Activated CD4-positive, alpha-beta T cell treated with anti-CD3 and anti-CD28 coated beads for 48 hours (primary cell): ENCODE measurements around the gene CERK.
"Not testable (repeated sequence)": the region's sequence is repeated elsewhere in the genome, so short reads cannot be mapped to it uniquely, and the experiment has no call there.

Experiments used
- DNase-seq: peaks from one replicate; pipeline ENCODE4 v3.0.0-alpha.2; 2020

Gene CERK, protein sequence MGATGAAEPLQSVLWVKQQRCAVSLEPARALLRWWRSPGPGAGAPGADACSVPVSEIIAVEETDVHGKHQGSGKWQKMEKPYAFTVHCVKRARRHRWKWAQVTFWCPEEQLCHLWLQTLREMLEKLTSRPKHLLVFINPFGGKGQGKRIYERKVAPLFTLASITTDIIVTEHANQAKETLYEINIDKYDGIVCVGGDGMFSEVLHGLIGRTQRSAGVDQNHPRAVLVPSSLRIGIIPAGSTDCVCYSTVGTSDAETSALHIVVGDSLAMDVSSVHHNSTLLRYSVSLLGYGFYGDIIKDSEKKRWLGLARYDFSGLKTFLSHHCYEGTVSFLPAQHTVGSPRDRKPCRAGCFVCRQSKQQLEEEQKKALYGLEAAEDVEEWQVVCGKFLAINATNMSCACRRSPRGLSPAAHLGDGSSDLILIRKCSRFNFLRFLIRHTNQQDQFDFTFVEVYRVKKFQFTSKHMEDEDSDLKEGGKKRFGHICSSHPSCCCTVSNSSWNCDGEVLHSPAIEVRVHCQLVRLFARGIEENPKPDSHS

DNA sequence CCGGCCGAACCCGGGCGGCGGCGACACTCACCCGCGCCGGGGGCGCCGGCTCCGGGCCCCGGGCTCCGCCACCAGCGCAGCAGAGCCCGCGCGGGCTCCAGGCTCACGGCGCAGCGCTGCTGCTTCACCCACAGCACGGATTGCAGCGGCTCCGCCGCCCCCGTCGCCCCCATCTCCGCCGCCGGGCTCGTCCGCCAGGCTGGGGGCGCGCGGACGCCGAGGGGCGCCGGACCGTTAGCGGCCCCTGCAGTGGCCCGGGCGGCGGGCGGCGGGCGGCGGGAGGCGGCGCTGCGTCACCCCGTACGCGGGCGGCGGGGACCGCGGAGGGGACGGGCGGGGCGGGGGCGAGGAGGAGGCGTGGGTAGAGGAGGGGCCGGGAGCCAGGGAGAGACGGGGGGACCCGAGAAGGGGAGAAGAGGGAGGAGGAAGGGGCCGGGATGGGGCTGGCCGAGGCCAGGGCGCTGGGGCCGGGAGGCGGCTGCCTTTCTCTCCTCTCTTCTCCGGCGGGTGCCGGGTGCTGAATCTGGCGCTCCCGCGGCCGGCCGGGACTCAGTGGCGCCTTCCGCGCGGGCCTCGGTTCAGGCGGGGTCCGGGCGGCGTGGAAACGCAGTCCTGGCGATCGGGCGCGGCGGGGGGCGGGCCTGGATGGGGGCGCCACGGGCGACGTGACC, at the start of gene CERK:
Gene CERK (minus strand): TSS at position 277 of the 671 bp plus-strand sequence. CDS start 104 bp downstream, at position 173.
- DNase-seq: peak; percentile 49

DNA sequence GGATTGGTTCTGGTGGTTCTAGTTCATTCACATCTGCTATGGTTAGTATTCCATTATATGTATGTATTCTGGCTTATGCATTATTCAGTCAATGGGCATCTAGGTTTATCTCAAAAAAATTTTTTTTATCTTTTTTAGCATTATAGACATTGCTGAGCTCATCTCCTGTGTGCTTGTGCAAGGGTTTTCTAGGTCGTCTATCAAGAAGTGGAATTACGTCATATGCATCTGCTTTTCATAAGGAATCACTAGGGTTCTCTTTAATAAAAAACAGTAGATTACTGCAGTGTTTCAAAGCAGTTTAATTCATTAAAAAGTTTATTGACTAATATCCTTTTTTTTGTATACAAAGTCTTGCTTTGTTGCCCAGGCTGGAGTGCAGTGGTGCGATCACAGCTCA, 45.7 kb upstream of the CERK start:
- DNase-seq: no peak

DNA sequence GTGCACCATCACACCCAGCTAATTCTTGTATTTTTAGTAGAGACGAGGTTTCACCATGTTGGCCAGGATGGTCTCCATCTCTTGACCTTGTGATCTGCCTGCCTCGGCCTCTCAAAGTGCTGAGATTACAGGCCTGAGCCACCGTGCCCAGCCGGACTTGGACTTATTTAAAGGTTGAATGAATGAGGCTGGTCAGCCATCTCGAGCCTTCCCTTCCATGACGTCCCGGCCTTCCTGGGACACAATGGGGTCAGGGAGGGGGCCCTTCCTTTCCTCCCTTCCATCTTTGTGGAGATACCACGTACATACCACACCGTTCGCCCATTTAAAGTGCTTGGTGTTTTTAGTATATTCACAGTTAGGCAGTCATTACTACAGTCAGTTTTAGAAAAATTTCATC, 44.1 kb upstream of the CERK start:
- not testable (repeated sequence) for DNase-seq

DNA sequence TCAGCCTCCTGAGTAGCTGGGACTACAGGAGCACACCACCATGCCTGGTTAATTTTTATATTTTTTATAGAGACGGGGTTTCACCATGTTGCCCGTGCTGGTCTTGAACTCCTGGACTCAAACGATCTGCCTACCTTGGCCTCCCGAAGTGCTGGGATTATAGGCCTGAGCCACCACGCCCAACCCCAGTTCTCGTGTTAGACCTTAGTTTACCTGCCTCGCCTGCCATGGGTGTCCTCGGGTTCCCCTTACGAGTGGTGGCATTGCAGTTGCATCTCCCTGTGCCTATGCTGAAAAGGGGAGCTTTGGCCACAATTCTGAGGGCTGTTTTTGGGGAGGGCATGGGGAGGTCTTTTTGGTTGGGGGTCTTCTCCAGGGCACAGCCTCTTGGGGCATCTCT, 43.2 kb upstream of the CERK start:
- no peak for DNase-seq

DNA sequence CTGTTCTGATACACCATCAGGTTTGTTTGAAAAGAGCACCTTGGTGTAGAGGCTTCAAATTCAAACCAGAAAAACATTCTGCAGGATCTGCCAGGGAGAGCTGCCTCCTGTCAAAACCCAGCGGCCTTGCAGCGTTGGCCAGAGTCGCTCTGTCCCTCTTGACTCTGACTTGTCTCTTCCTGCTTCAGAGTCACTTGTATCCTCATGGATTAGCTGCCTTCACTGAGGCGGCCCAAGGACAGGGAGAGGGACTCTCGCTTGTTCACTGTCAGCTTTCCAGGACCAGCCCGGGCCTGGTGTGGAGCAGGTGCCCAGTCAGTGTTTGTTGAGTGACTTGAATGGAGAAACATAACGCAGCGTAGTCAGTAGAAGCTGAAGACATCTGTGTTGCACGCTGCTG, 42.4 kb upstream of the CERK start:
- DNase-seq: no peak

DNA sequence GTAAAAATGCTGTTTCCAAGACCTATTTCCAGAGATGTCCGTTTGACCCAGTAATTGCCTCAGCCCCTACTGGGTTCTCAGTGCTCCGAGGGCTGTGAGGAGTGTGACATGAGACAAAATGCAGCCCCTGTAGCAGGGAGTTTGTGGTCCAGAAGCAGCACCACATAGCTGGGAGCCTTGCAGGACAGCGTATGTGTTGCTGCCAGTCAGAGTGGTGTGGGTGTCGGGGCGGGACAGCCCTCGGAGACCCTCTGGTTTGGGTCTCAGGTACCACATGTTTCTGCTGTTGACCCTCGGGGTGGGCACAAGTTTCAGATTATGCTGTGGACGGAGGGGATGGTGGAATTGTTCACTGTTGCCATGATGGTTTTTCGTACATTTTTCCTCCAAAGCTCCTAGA, 41.6 kb upstream of the CERK start:
- DNase-seq: no peak

DNA sequence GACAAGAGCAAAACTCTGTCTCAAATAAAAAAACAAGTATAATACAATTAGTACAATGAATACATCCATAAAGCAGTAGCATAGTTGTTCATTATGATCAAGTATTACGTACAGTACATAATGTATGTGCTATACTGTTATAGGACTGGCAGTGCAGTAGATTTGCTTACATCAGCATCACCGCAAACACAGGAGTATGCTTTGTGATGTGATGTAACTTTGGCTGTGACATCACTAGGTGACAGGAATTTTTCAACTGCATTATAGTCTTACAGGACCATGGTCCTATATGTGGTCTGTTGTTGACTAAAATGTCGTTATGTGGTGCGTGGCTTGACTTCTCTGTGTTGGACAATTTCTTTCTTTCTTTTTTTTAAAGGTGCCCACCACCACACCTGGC, 41.0 kb upstream of the CERK start:
- DNase-seq: no peak

DNA sequence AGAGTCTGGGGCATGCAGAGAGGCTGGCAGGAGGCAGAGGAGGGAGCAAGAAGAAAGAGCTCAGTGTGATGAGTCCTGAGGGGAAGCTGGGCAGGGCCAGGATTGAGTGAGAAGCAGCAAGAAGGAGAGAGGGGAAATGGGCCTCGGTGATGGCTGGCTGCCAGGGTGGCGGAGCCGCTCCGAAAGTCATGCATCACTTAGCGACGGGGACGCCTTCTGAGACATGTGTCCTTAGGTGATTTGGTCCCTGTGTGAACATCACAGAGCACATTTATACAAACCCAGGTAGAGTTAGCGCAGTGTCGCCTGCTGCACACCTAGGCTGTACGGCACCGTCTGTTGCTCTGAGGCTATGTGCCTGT, 39.5 kb upstream of the CERK start:
- peak; percentile 65 for DNase-seq

DNA sequence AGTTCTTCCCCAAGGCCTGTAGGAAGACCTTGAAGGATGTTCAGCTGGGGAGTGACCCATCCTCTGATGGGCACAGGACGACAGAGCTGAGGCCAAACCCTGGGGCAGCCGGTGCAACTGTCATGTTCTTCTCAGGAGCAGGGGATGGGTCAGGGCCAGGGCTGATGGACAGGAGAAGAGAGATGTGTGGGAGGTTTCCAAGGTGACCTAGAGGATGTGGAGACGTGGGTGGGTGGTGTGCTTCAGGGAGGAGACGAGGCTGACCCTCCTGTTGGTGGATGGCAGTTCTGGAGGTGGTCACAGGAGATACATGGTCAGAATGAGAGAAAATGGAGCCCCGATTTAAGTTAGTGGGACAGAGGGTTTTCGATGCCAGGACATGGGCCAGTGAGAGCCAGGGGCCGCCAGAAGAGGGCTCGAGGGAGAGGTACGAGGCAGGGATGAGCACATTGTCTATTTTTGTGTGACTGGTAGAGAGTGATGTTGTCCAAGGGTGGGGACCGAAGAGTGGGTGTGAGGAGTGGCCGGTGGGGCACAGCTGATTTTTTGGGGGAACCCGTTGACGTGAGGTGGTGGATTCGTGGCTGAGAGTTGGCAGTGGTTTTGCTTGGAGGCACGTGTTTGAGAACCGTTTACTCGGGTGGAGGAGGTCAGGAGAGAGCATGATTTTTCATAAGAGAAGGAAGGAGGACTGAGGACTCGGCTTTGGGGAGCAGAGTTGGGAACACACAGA, 39.0 kb upstream of the CERK start:
- no peak for DNase-seq

DNA sequence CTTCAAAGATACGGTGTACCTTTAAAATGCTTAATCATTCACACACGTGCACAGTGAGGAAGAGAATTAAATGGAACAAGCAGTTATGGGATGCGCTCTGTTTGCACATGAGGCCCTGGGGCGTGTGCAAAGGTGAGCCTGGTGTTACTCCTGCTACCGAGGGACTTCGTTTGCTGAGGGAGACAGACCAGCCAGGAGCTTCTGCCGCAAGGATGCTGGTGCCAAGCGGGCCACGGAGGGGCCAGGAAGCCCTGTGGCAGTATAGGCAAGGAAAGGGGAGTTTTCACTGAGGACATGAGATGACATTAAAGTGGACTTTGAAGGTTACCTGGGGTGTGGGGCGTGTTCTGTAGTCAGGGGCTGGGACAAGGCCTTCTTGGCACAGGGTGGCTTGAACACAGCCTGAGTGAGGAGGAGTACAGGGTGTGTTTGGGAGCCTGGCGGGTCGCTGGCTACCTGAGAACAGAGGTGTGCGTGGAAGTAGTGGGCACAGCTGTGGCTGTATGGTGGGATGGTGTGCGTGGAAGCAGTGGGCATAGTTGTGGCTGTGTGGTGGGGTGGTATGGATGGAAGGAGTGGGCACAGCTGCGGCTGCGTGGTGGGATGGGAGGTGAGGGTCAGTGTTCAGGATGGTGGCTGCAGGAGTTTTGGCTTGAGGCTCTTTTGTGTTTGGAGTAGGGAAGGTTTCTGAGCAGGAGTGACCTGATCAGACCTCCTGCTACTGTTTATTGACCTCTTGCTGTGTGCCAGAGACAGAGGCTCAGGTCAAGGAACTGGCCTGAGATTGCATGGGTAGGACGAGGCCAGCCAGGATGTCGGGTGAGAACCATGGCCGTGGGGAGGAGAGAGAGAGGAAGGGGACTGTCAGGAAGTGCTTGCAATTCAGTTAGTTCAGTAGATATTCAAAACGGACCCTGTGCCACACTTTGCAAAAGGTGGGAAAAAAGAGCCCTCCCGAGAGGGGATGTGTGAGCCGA, 38.1 kb upstream of the CERK start:
- DNase-seq: no peak

DNA sequence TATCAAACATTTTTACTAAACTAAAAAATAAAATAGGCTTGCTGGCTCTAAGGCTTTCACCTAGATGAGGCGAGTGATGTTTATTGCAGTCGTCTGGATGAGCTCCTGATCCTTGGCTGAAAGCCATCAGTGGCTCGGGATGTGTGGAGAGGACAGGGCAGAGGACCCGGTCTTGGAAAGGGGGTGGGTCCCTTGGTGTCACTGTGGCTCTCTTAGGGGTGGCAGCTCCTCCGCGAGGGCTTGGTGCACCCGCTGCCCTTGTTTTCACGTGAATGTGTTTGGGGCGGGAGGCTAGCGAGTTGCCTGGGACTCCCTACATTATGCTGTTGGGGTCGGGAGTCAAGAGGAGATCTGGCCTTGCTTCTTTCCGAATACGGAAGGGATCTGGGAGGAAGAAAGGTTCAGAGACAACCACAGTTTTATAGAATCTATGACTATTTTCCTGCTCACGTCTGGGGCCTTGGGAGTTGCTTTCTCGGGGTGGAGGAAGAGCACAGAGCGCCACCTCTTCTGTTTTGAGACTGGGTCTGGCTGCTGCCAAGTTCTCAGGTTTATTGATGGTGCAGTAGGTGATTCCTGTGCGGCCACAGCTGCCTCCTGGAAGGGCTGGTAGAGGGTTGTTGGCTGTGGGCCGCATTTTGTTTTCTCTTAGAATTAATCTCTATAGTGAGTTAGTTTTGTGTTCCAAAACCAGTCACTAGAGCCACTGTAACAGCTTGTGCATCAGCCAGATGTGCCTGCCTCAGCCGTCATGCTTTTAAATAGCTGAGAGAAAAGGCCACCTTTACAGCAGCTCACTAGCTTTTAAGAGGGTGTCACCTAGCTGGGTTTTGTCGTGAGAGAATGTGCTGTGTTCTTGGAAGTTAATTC, 37.2 kb upstream of the CERK start:
- no peak for DNase-seq

DNA sequence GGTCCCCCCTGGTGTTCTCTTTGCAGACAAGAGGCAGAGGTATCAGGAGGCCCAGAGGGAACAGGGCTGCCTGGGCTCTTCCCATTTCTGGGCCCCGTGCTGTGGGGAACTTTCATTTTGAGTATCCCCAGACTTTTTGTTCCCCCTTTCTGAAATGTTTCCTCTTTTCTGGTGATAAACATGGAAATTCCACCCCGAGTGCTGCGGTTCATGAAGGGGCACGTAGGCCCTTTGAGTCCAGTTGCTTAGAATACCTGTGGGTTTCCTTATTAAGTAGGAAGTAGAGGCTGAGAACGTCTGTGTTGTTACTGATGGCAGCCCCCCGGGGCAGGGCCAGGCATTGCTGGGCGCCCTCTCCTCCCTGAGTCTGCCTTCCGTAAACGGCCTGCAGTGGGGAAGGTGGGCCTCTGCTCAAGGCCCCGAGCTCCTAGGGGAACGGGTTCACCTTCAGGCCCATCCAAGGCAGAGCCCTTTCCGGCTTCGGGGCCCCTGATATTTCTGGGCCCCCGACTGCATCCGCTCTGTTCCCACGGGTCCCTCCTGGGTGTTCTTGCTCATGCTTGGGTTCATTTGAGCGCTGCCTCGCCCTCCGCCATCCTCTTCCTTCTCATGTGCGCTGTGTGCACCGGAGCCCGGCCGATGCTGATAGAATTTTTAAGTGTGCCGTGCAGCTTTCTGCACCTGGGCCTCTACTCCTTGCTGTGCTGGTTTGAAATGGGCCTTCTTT, 36.4 kb upstream of the CERK start:
- peak; percentile 48 for DNase-seq

DNA sequence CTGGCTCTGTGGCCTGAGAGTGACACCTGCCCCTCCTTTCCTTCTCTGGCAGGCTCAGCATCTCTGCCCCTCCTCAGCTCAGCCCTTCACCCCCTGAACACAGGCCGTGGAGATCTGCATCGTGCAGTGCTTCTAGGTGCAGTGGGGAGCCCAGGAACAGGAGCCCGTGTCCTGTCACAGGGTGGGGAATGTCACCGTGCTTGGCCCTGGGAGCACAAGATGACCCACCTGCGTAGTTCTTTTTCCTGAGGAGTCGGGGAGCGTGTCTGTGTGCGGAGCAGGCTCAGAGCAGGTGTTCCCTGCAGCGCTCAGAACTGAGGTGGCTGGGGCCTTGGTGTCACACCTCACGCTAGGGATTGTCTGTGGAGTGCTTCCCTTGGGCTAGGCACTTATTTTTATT, 35.0 kb upstream of the CERK start:
- no peak for DNase-seq

DNA sequence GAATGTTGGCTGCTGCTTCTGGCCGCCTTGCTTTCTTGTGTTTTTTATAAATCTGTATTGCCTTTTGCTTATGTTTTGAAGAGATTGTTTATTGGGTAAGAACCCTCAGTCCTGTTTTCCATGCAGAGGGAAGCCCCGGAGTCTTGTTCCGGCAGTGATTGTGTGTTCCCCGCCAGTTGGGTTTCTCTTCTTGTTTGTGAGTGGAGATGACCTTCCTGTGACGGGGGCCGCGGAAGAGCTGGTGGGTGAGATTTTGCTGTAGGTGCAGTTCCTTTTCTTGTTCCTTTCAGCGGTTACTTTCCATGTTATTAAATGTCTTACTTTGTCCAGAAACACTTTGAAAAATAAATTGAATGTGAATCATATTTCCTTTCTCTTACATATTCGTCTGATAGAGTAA, 32.7 kb upstream of the CERK start:
- no peak for DNase-seq

DNA sequence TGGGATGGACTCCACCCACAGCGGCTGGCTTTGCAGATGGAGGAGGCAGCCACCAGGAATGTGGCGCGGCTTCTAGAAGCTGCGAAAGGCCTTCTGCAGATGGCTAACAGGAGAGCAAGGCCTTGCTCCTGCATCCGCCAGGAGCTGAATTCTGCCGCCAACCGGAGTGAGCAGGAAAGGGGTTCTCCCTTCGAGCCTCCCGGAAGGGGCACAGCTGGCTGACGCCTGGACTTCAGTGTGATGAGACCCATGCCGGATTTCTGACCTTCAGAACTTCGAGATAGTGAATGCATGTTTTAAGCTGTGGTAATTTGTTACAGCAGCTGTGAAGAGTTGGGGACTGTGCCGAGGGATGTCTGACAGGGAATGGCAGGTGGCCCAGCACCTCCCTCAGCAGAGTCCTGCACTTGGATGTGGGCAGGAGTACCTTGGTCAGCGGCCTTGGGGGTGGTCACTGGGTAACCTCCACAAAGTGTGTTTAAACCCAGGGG, 32.1 kb upstream of the CERK start:
- no peak for DNase-seq

DNA sequence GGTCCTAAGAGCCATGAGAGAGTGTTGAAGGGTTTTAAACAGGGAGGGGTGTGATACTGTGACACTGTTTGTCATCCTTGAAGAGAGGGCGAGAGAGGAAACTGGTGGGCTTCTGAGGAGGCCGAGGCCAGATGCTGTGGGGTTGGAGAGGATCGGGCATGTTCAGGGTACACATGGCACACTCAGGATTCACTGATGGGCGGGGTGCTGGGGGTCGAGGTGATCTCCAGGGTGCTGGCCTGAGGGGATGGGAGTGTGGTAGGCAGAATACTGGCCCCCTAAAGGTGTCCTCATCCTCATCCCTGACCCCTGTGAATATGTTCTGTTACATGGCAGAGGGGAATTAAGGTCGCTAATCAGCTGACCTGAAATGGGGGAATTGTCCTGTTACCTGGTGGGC, 31.7 kb upstream of the CERK start:
- DNase-seq: no peak

DNA sequence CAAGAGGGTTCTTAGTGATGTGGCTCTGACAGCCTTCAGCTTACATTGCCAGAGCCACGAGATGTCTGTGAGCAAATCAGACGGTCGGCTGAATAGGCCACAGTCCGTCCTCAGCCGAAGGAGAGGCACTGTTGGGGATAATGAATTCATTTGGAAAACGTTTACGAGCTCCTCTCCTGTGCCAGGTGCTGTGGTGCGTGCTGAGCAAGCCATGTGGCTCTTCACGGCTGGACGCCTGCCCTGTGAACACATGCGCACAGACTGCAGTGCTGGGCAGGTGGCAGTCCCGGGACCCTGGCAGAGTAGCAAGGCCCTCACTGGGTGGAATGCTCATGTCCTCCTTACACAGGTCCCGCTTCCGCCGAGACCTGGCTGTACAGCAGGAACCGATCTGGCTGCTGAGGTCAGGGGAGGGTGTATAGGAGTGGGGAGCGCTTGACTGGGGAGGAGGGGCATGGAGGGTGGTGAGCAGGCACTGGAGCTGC, 31.2 kb upstream of the CERK start:
- no peak for DNase-seq

DNA sequence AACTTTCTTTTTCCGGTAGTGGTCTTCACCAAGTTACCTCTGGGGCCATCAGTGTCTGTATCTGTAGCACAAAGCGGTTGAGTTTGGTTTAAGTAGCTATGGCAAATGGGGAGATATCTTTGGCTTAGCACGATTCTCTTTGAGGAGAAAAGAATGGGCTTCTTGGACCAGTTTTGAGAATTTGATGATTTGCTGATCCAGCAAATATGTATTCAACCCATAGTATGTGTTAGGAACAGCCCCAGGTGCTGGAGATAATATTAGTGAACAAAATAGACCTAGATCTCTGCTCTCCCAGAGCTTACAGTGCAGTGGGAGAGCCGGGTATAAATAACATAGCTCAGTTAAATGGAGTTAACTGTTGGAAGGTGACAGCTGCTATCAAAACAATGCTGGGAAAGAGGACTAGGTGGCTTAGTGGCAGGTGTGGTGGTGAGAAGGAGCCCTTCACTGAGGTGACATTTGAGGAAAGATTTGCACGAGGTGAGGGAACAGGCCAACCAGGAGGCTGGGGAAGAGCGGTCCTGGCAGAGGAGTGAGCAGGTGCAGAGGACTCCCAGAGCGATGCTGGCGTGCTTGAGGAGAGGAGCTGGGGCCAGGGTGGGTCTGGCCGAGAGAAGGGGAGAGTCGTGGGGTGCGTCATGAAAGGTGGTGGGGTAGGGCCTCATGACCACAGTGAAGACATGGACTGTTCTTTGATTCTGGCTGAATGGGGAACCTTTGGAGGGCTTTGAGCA, 29.4 kb upstream of the CERK start:
- no peak for DNase-seq

DNA sequence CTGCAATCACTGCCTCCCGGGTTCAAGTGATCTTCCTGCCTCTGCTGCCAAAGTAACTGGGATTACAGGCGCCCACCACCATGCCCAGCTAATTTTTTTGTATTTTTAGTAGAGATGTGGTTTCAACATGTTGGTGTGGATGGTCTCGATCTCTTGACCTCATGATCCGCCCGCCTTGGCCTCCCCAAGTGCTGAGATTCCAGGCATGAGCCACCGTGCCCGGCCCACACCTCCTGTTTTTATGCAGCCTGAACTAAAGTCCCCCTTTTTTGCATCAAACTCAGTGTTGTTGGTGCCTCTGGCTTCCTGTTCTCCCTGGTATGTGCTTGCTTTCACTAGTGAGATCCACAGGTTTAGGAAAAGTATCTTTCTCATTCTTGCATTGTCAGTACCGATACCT, 28.6 kb upstream of the CERK start:
- DNase-seq: no peak
